Caco-2 (cell line): ENCODE results near the gene NLGN1. TPM values are rescaled to one million over a fixed set of nuclear protein-coding genes. Genes with fewer than 3 reads are reported as not detected.

ENCODE experiments used
- BruUV-seq: library from RNA; stranded (reverse); fragments of 400-500 nt; replicated peaks from 2 replicates; lab custom pipeline; 2021; lab: Mats Ljungman, UMichigan
- CTCF ChIA-PET: fragments of 300-600 bp; sonication (Branson Sonifier 250); formaldehyde crosslinking; loops from one replicate; lab custom pipeline; 2022; ENCODE audit warnings: antibody characterized with exemption; lab: Charles Lee
- POLR2A ChIA-PET: fragments of 300-600 bp; sonication (Branson Sonifier 250); formaldehyde crosslinking; loops from one replicate; lab custom pipeline; 2022; ENCODE audit warnings: antibody characterized with exemption; lab: Charles Lee
- DNase-seq, 2 experiments: peaks; one replicate each; pipeline versions ENCODE4 v3.0.0 to v3.0.0-alpha.2; 2020 to 2022
- H3K27me3 ChIP-seq: replicated peaks from 2 replicates; pipeline ENCODE4 v1.6.0; 2011; ENCODE audit warnings: low read length; ENCODE audit not compliant: control insufficient read depth, insufficient read depth
- H3K36me3 ChIP-seq: 2 replicates; pipeline ENCODE4 v1.5.1; 2011; ENCODE audit warnings: low read length; ENCODE audit not compliant: control insufficient read depth, insufficient read depth
- H3K4me1 ChIP-seq: fragments of 250-450 bp; sonication (Bioruptor Pico); 2 replicates; pipeline ENCODE4 v1.5.1; 2020; ENCODE audit warnings: mild to moderate bottlenecking
- H3K4me3 ChIP-seq: 2 replicates; pipeline ENCODE4 v1.5.1; 2011; ENCODE audit warnings: low read depth, mild to moderate bottlenecking, control low read depth, low read length
- H3K9me3 ChIP-seq: fragments of 250-450 bp; sonication (Bioruptor Pico); 2 replicates; pipeline ENCODE4 v1.5.1; 2020; ENCODE audit warnings: mild to moderate bottlenecking, moderate library complexity
- H3K27ac Mint-ChIP-seq: one replicate; pipeline ENCODE4 v1.8.0; 2022; ENCODE audit warnings: mixed read lengths; ENCODE audit not compliant: unreplicated experiment
- H3K27me3 Mint-ChIP-seq: one replicate; pipeline ENCODE4 v1.8.0; 2022; ENCODE audit warnings: mixed read lengths; ENCODE audit not compliant: insufficient read depth, unreplicated experiment
- H3K36me3 Mint-ChIP-seq: one replicate; pipeline ENCODE4 v1.8.0; 2022; ENCODE audit warnings: mild to moderate bottlenecking, mixed read lengths; ENCODE audit not compliant: insufficient read depth, unreplicated experiment
- H3K4me1 Mint-ChIP-seq: one replicate; pipeline ENCODE4 v1.8.0; 2022; ENCODE audit warnings: low read depth, mixed read lengths; ENCODE audit not compliant: unreplicated experiment
- H3K4me3 Mint-ChIP-seq: one replicate; pipeline ENCODE4 v1.8.0; 2022; ENCODE audit warnings: mild to moderate bottlenecking, moderate library complexity, mixed read lengths; ENCODE audit not compliant: unreplicated experiment
- H3K9me3 Mint-ChIP-seq: one replicate; pipeline ENCODE4 v1.8.0; 2022; ENCODE audit warnings: mixed read lengths; ENCODE audit not compliant: unreplicated experiment
- CTCF ChIP-seq, 2 experiments: fragments of 200-600 bp in 1 of 2; IDR thresholded peaks; 1 replicate in 1 of 2; 2 replicates in 1 of 2; pipeline versions ENCODE4 v1.5.1 to v1.8.0; 2011 to 2022; ENCODE audit warnings: antibody characterized with exemption in 1 of 2, control low read depth in 1 of 2, inconsistent platforms in 1 of 2, low read depth in 1 of 2, low read length in 1 of 2, mild to moderate bottlenecking in 1 of 2, moderate library complexity in 1 of 2; ENCODE audit not compliant: insufficient read depth in 1 of 2, severe bottlenecking in 1 of 2, unreplicated experiment in 1 of 2
- intact Hi-C: fragments of 100-400 bp; cut with micrococcal nuclease; formaldehyde crosslinking; loops from one replicate; pipeline ENCODE4 v1.10.0; 2022; ENCODE audit not compliant: unreplicated experiment
- total RNA-seq: library from RNA; stranded (reverse); gene quantifications from 2 replicates; pipeline ENCODE4 v1.2.3, GENCODE V29; 2022

Gene NLGN1
- total RNA-seq, 1 experiment from 2014 or later: not detected

DNA sequence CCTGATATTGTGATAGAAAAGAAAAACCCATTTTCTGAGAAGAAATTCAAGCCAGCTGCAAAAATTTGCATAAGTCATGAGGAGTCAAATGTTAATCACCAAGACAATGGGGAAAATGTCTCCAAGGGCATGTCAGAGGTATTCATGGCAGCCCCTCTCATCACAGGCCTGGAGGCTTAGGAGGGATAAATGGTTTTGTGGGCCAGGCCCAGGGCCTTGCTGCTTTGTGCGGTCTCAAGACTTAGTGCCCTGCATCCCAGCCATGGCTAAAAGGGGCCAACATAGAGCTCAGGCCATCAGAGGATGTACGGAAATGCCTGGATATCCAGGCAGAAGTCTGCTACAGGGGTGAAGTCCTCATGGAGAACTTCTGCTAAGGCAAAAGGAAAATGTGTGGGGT, 631.1 kb downstream of the NLGN1 start:
- no peaks in the 10 kb centered on the region for H3K36me3 ChIP-seq
- TF ChIP-seq CTCF (IDR thresholded peaks at IDR 0.05; ENCODE audit: insufficient read depth in 1 of 2, low read depth in 1 of 2, low read length in 1 of 2, severe bottlenecking in 1 of 2, unreplicated experiment in 1 of 2): no peak
- no peaks in the 10 kb centered on the region for H3K36me3 Mint-ChIP-seq
- no peak for DNase-seq
- peaks cover 2% of the 10 kb centered on the region for H3K27me3 Mint-ChIP-seq
- H3K27ac Mint-ChIP-seq: no peak overlapping the region
- no peaks in the 10 kb centered on the region for H3K27me3 ChIP-seq
- no TSS peak for BruUV-seq
- ChIA-PET CTCF (no interaction called here), POLR2A (no interaction called here)
- peaks cover 21% of the 10 kb centered on the region for H3K9me3 Mint-ChIP-seq
- H3K9me3 ChIP-seq: no peaks in the 10 kb centered on the region
- H3K4me3 ChIP-seq: no peak overlapping the region
- H3K4me1 ChIP-seq: no peaks in the 10 kb centered on the region
- no peaks in the 10 kb centered on the region for H3K4me1 Mint-ChIP-seq
- intact Hi-C loops: no loop called here
- no peak overlapping the region for H3K4me3 Mint-ChIP-seq

DNA sequence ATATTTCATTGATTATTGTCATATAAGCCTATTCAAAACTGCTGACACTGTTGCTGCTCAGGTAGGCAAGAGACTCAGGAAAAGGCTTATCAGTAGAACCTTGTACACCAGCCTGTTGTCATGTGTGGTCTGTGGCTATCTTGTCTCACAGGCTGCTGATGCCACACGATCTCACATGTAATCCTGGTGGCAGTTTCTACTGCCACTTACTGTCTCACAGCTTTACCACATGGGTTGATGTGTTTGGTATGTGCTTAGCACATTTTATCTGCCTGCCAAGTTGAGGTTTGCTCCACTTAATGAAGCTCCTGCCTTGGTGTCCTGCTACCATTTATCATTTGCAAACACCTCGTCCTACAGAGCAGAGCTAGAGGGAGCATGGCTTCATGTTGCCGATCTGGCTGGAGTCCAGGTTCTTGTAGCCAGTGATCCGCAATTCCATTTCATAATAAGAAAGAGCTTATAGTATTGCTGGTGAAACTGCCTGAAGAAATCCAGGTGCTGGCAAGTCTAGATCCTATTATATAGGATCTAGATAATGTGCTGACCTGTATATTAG, 637.9 kb downstream of the NLGN1 start:
- no peaks in the 10 kb centered on the region for H3K4me1 Mint-ChIP-seq
- no peaks in the 10 kb centered on the region for H3K4me1 ChIP-seq
- intact Hi-C loops: no loop called here
- H3K27ac Mint-ChIP-seq: no peak overlapping the region
- no peaks in the 10 kb centered on the region for H3K36me3 ChIP-seq
- H3K4me3 ChIP-seq: no peak overlapping the region
- peaks cover 5% of the 10 kb centered on the region for H3K27me3 Mint-ChIP-seq
- no peaks in the 10 kb centered on the region for H3K27me3 ChIP-seq
- H3K4me3 Mint-ChIP-seq: no peak overlapping the region
- no TSS peak for BruUV-seq
- H3K9me3 ChIP-seq: no peaks in the 10 kb centered on the region
- DNase-seq: no peak
- CTCF ChIA-PET: no interaction called here
- no peak for TF ChIP-seq CTCF (IDR thresholded peaks at IDR 0.05; ENCODE audit: insufficient read depth in 1 of 2, low read depth in 1 of 2, low read length in 1 of 2, severe bottlenecking in 1 of 2, unreplicated experiment in 1 of 2)
- H3K9me3 Mint-ChIP-seq: no peaks in the 10 kb centered on the region
- no peaks in the 10 kb centered on the region for H3K36me3 Mint-ChIP-seq
- POLR2A ChIA-PET: no interaction called here

- H3K4me3 ChIP-seq: no peak overlapping the region
Observed at GRCh38 chr3:174046311-174046710, 648.8 kb downstream of the NLGN1 start.

More at GRCh38 chr3:174046311-174046710, 648.8 kb downstream of the NLGN1 start:
- POLR2A ChIA-PET: no interaction called here
- H3K9me3 Mint-ChIP-seq: peaks cover 10% of the 10 kb centered on the region
- Histone ChIP-seq H3K4me1 (no peaks in the 10 kb centered on the region), H3K9me3 (no peaks in the 10 kb centered on the region), H3K27me3 (no peaks in the 10 kb centered on the region; the same call in 1 of the 2 replicates), H3K36me3 (no peaks in the 10 kb centered on the region)
- DNase-seq: no peak
- no peaks in the 10 kb centered on the region for H3K36me3 Mint-ChIP-seq
- no peaks in the 10 kb centered on the region for H3K27me3 Mint-ChIP-seq
- no peak for TF ChIP-seq CTCF (IDR thresholded peaks at IDR 0.05; ENCODE audit: insufficient read depth in 1 of 2, low read depth in 1 of 2, low read length in 1 of 2, severe bottlenecking in 1 of 2, unreplicated experiment in 1 of 2)
- H3K27ac Mint-ChIP-seq: no peak overlapping the region
- intact Hi-C loops: no loop called here
- H3K4me1 Mint-ChIP-seq: no peaks in the 10 kb centered on the region
- no peak overlapping the region for H3K4me3 Mint-ChIP-seq
- BruUV-seq: no TSS peak
- CTCF ChIA-PET: no interaction called here
